HepG2 (cell line): ENCODE measurements around the gene LDLR. TPM values are rescaled to one million over a fixed set of nuclear protein-coding genes. Genes with fewer than 3 reads are reported as not detected.

Source experiments
- ARNTL ChIP-seq: sonication (generic); formaldehyde crosslinking; IDR thresholded peaks from 2 replicates; pipeline ENCODE4 v1.4.0; 2020; ENCODE audit warnings: mild to moderate bottlenecking, missing genetic modification reagents
- GATAD2A ChIP-seq: IDR thresholded peaks from 2 replicates; pipeline ENCODE4 v1.6.1; 2016
- GZF1 ChIP-seq: sonication (generic); formaldehyde crosslinking; IDR thresholded peaks from 2 replicates; pipeline ENCODE4 v1.5.1; 2020; ENCODE audit warnings: mild to moderate bottlenecking, missing genetic modification reagents
- RFXANK ChIP-seq: IDR thresholded peaks from 2 replicates; pipeline ENCODE4 v1.6.1; 2016
- SIX4 ChIP-seq: sonication (generic); formaldehyde crosslinking; IDR thresholded peaks from 2 replicates; pipeline ENCODE4 v1.4.0; 2020; ENCODE audit warnings: missing genetic modification reagents
- TARDBP ChIP-seq: sonication (generic); formaldehyde crosslinking; IDR thresholded peaks from 2 replicates; pipeline ENCODE4 v1.8.0; 2022; ENCODE audit warnings: mild to moderate bottlenecking, missing genetic modification reagents
- ZBTB38 ChIP-seq: sonication (generic); formaldehyde crosslinking; IDR thresholded peaks from 2 replicates; pipeline ENCODE4 v1.5.1; 2020; ENCODE audit warnings: mild to moderate bottlenecking, missing genetic modification reagents
- ZEB1 ChIP-seq: IDR thresholded peaks from 2 replicates; pipeline ENCODE4 v1.6.1; 2012; ENCODE audit warnings: mild to moderate bottlenecking, low read depth, inconsistent platforms; ENCODE audit not compliant: insufficient replicate concordance
- ZFAT ChIP-seq: sonication (generic); formaldehyde crosslinking; conservative IDR thresholded peaks from 2 replicates; pipeline ENCODE4 v1.8.1; 2023; ENCODE audit warnings: missing genetic modification reagents, inconsistent platforms
- ZNF12 ChIP-seq: sonication (generic); formaldehyde crosslinking; IDR thresholded peaks from 2 replicates; pipeline ENCODE4 v1.5.0; 2020; ENCODE audit warnings: missing genetic modification reagents
- ZNF121 ChIP-seq: sonication (generic); formaldehyde crosslinking; IDR thresholded peaks from 2 replicates; pipeline ENCODE4 v1.5.0; 2020; ENCODE audit warnings: mild to moderate bottlenecking, missing genetic modification reagents
- ZNF878 ChIP-seq: sonication (generic); formaldehyde crosslinking; IDR thresholded peaks from 2 replicates; pipeline ENCODE4 v1.8.1; 2023; ENCODE audit warnings: mild to moderate bottlenecking, missing genetic modification reagents, moderate library complexity
- polyA plus RNA-seq, 8 experiments: library from polyadenylated mRNA; depleted of rRNA in 3 of 8; stranded (reverse) in 7 of 8; unstranded in 1 of 8; fragments of >200 nt; fragmentation: Illumina TruSeq in 4 of 8; extraction: Trizol in 4 of 8; gene quantifications; 2 replicates each; pipeline versions ENCODE4 v1.2.1 to v1.2.3, GENCODE V29; 2011 to 2016; ENCODE audit warnings: low read depth in 4 of 8, missing spikeins in 1 of 8, mixed read lengths in 1 of 8; ENCODE audit not compliant: insufficient read depth in 1 of 8
- total RNA-seq, 5 experiments: library from RNA; depleted of rRNA; stranded (reverse); fragments of >200 nt; fragmentation: Illumina TruSeq; extraction: Trizol; gene quantifications; 2 replicates each; pipeline ENCODE4 v1.2.3, GENCODE V29; 2016; ENCODE audit warnings: low read depth in 1 of 5
- TF ChIP-seq, protein P1 (sequence below): sonication (generic); formaldehyde crosslinking; IDR thresholded peaks from 2 replicates; pipeline ENCODE4 v1.4.0; 2020; ENCODE audit warnings: missing genetic modification reagents, mild to moderate bottlenecking, borderline replicate concordance
- TF ChIP-seq, protein P2 (sequence below): sonication (generic); formaldehyde crosslinking; IDR thresholded peaks from 2 replicates; pipeline ENCODE4 v1.4.0; 2020; ENCODE audit warnings: missing genetic modification reagents; ENCODE audit errors: not compliant biosample characterization
- TF ChIP-seq, protein P3 (sequence below): sonication (generic); formaldehyde crosslinking; conservative IDR thresholded peaks from 2 replicates; pipeline ENCODE4 v1.8.0; 2022; ENCODE audit warnings: low read depth, missing genetic modification reagents
- TF ChIP-seq, protein P4 (sequence below), 2 experiments: sonication (generic) in 1 of 2; formaldehyde crosslinking in 1 of 2; IDR thresholded peaks; 2 replicates each; pipeline versions ENCODE4 v1.4.0 to v1.6.1; 2016 to 2020; ENCODE audit warnings: borderline replicate concordance in 1 of 2, low read depth in 1 of 2, mild to moderate bottlenecking in 1 of 2, missing genetic modification reagents in 1 of 2
- TF ChIP-seq, protein P5 (sequence below): sonication (generic); formaldehyde crosslinking; IDR thresholded peaks from 2 replicates; pipeline ENCODE4 v1.5.0; 2020; ENCODE audit warnings: mild to moderate bottlenecking, missing genetic modification reagents

Gene LDLR
- total and polyA plus RNA-seq, 2 of the 13 experiments (the other 11 are each of a cell fraction or from before 2014, with no cell fraction given) = 51.6 to 92.5 TPM

DNA sequence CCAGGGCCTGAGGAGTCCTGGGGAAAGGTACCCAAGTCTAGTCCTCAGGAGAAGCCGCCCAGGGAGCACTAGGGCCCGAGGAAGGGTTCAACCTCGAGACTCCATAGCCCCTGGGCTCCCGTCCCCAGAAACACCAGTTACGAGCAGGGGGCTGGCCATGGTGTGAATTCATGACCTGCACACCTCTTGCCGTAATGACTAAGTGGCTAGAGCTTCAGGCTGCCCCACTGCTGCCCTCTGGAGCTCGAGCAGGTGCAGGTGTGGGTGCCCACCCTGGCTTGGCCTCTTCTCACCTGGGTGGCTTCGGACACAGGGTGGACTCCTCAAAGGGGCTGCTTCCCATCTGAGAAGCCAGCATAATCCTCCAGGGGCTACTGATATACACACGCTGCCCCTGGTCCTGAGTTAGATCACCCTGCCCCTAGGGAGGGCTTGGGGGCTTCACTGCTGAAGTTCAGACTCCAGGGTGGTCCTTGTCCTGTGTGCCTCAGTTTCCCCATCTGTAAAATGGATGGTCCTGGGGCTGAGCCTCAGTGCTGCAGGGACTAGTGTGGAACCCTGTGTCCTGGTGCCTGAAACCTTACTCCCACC, 52.8 kb downstream of the LDLR start (continued):
- TF ChIP-seq, protein P1, sequence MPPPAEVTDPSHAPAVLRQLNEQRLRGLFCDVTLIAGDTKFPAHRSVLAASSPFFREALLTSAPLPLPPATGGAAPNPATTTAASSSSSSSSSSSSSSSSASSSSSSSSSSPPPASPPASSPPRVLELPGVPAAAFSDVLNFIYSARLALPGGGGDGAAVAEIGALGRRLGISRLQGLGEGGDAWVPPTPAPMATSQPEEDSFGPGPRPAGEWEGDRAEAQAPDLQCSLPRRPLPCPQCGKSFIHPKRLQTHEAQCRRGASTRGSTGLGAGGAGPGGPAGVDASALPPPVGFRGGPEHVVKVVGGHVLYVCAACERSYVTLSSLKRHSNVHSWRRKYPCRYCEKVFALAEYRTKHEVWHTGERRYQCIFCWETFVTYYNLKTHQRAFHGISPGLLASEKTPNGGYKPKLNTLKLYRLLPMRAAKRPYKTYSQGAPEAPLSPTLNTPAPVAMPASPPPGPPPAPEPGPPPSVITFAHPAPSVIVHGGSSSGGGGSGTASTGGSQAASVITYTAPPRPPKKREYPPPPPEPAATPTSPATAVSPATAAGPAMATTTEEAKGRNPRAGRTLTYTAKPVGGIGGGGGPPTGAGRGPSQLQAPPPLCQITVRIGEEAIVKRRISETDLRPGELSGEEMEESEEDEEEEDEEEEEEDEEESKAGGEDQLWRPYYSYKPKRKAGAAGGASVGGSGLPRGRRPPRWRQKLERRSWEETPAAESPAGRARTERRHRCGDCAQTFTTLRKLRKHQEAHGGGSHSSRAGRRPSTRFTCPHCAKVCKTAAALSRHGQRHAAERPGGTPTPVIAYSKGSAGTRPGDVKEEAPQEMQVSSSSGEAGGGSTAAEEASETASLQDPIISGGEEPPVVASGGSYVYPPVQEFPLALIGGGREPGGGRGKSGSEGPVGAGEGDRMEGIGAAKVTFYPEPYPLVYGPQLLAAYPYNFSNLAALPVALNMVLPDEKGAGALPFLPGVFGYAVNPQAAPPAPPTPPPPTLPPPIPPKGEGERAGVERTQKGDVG (CRISPR knock-in tag) = no peak
- TF ChIP-seq RFXANK (CRISPR knock-in tag) (no peak), ZBTB38 (CRISPR knock-in tag) (no peak), ZNF121 (CRISPR knock-in tag) (no peak; the same call in 1 of the 2 replicates), ZNF12 (CRISPR knock-in tag) (no peak), ZNF878 (CRISPR knock-in tag) (no peak), GATAD2A (CRISPR knock-in tag) (no peak; the same call in none of the 2 replicates), ZEB1 (peak; percentile 33), ARNTL (no peak), TARDBP (CRISPR knock-in tag) (0 out of 2 replicates have a peak, but pooled peaks have one; percentile 4), SIX4 (CRISPR knock-in tag) (no peak), GZF1 (CRISPR knock-in tag) (no peak), ZFAT (CRISPR knock-in tag) (no peak)
- TF ChIP-seq, protein P2, sequence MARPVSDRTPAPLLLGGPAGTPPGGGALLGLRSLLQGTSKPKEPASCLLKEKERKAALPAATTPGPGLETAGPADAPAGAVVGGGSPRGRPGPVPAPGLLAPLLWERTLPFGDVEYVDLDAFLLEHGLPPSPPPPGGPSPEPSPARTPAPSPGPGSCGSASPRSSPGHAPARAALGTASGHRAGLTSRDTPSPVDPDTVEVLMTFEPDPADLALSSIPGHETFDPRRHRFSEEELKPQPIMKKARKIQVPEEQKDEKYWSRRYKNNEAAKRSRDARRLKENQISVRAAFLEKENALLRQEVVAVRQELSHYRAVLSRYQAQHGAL (CRISPR knock-in tag) = no peak
- TF ChIP-seq, protein P3, sequence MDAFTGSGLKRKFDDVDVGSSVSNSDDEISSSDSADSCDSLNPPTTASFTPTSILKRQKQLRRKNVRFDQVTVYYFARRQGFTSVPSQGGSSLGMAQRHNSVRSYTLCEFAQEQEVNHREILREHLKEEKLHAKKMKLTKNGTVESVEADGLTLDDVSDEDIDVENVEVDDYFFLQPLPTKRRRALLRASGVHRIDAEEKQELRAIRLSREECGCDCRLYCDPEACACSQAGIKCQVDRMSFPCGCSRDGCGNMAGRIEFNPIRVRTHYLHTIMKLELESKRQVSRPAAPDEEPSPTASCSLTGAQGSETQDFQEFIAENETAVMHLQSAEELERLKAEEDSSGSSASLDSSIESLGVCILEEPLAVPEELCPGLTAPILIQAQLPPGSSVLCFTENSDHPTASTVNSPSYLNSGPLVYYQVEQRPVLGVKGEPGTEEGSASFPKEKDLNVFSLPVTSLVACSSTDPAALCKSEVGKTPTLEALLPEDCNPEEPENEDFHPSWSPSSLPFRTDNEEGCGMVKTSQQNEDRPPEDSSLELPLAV (CRISPR knock-in tag) = no peak
- TF ChIP-seq, protein P4, sequence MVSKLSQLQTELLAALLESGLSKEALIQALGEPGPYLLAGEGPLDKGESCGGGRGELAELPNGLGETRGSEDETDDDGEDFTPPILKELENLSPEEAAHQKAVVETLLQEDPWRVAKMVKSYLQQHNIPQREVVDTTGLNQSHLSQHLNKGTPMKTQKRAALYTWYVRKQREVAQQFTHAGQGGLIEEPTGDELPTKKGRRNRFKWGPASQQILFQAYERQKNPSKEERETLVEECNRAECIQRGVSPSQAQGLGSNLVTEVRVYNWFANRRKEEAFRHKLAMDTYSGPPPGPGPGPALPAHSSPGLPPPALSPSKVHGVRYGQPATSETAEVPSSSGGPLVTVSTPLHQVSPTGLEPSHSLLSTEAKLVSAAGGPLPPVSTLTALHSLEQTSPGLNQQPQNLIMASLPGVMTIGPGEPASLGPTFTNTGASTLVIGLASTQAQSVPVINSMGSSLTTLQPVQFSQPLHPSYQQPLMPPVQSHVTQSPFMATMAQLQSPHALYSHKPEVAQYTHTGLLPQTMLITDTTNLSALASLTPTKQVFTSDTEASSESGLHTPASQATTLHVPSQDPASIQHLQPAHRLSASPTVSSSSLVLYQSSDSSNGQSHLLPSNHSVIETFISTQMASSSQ (IDR thresholded peaks at IDR 0.05; ENCODE audit: low read depth) = no peak
- TF ChIP-seq, protein P4 (CRISPR knock-in tag; IDR thresholded peaks at IDR 0.05; ENCODE audit: borderline replicate concordance) = no peak; the same call in 1 of the 2 replicates
- TF ChIP-seq, protein P5, sequence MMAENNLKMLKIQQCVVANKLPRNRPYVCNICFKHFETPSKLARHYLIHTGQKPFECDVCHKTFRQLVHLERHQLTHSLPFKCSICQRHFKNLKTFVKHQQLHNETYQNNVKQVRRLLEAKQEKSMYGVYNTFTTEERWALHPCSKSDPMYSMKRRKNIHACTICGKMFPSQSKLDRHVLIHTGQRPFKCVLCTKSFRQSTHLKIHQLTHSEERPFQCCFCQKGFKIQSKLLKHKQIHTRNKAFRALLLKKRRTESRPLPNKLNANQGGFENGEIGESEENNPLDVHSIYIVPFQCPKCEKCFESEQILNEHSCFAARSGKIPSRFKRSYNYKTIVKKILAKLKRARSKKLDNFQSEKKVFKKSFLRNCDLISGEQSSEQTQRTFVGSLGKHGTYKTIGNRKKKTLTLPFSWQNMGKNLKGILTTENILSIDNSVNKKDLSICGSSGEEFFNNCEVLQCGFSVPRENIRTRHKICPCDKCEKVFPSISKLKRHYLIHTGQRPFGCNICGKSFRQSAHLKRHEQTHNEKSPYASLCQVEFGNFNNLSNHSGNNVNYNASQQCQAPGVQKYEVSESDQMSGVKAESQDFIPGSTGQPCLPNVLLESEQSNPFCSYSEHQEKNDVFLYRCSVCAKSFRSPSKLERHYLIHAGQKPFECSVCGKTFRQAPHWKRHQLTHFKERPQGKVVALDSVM (CRISPR knock-in tag) = peak; percentile 15; the same call in 1 of the 2 replicates
